ENCODE data around the gene RELN. TPM values are rescaled to one million over a fixed set of nuclear protein-coding genes. Genes with fewer than 3 reads are reported as not detected.

The RELN gene
- total RNA-seq, 1 experiment from 2014 or later, result 0.02 TPM

DNA sequence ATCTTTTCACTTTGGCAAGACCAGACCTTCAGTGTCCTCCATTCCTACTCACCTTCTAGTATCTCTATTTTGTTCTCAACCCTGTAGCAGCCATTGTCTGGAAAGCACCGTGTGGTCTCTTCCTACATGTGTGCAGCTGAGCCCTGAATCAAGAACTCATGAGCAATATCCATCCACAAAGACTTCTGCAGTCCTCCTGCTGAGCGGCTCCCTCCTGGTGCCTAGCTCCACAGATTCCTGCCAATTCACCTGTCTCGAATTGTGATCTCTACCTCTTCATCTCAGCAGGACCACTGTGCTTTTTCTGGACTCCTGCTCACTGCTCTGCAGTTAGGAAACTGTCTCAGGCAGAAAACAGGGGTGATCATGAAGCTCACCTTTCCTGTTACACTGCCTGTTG, 118.8 kb downstream of the RELN start:
- H4K91ac ChIP-seq (ENCODE audit: insufficient read length, low read depth, low read length), result no peak overlapping the region
- H3K27ac Mint-ChIP-seq, result no peak overlapping the region

More for the DNA sequence above, 118.8 kb downstream of the RELN start:
- H3K23me2 ChIP-seq (ENCODE audit: insufficient read length, low read depth, low read length, poor library complexity, severe bottlenecking), result no peaks in the 10 kb centered on the region
- WGBS (ENCODE audit: extremely low coverage, insufficient read length, low lambda C conversion rate), result no CpG with 5 or more reads among the region's 3 CpGs
- Mint-ChIP-seq H3K4me3 (no peak overlapping the region), H3K36me3 (ENCODE audit: insufficient read depth in 1 of 3, low read depth in 3 of 3) (no peaks in the 10 kb centered on the region), H3K4me1 (no peaks in the 10 kb centered on the region), H3K9me3 (no peaks in the 10 kb centered on the region), H3K27me3 (ENCODE audit: low read depth) (no peaks in the 10 kb centered on the region; the same call in 1 of the 2 replicates)
- no peak overlapping the region for H3K27ac ChIP-seq (ENCODE audit: insufficient read length, low read depth, low read length)
- H3K4me2 ChIP-seq (ENCODE audit: insufficient read depth, insufficient read length, low read length), result no peak overlapping the region
- H2BK5ac ChIP-seq (ENCODE audit: insufficient read length, low read length), result no peak overlapping the region
- H2AK5ac ChIP-seq (ENCODE audit: insufficient read length, low read length), result no peak overlapping the region
- no peaks in the 10 kb centered on the region for H3K4me1 ChIP-seq (ENCODE audit: insufficient read depth, low read length)
- H3K9ac ChIP-seq (ENCODE audit: extremely low read depth, insufficient read length, low read length), result no peak overlapping the region
- no peaks in the 10 kb centered on the region for H3K79me2 ChIP-seq (ENCODE audit: insufficient read depth, low read length)
- no peak overlapping the region for H2BK12ac ChIP-seq (ENCODE audit: insufficient read length, low read depth, low read length)
- H4K5ac ChIP-seq (ENCODE audit: insufficient read length, low read depth, low read length), result no peak overlapping the region
- H2AFZ ChIP-seq (ENCODE audit: low read length), result no peak overlapping the region
- H3T11ph ChIP-seq (ENCODE audit: low read length), result no peak overlapping the region
- H3K4ac ChIP-seq (ENCODE audit: low read depth, low read length), result no peak overlapping the region
- H3K79me1 ChIP-seq (ENCODE audit: insufficient read depth, low read depth, low read length, poor library complexity, severe bottlenecking), result no peaks in the 10 kb centered on the region
- H4K20me1 ChIP-seq (ENCODE audit: control insufficient read depth, insufficient read depth, insufficient read length), result no peaks in the 10 kb centered on the region
- H3K14ac ChIP-seq (ENCODE audit: insufficient read depth, low read length), result no peak overlapping the region
- no peaks in the 10 kb centered on the region for H3K27me3 ChIP-seq (ENCODE audit: insufficient read depth, low read length)
- no peaks in the 10 kb centered on the region for H3K9me3 ChIP-seq (ENCODE audit: control insufficient read depth, low read depth, low read length)
- H4K8ac ChIP-seq (replicated peaks; ENCODE audit: insufficient read length, low read depth, low read length), result no peak overlapping the region
- no peak overlapping the region for H2BK120ac ChIP-seq (ENCODE audit: low read depth, low read length, poor library complexity, severe bottlenecking)
- no peak for DNase-seq
- no peak overlapping the region for H3K18ac ChIP-seq (ENCODE audit: insufficient read length, low read depth, low read length)
- TF ChIP-seq, protein P1, sequence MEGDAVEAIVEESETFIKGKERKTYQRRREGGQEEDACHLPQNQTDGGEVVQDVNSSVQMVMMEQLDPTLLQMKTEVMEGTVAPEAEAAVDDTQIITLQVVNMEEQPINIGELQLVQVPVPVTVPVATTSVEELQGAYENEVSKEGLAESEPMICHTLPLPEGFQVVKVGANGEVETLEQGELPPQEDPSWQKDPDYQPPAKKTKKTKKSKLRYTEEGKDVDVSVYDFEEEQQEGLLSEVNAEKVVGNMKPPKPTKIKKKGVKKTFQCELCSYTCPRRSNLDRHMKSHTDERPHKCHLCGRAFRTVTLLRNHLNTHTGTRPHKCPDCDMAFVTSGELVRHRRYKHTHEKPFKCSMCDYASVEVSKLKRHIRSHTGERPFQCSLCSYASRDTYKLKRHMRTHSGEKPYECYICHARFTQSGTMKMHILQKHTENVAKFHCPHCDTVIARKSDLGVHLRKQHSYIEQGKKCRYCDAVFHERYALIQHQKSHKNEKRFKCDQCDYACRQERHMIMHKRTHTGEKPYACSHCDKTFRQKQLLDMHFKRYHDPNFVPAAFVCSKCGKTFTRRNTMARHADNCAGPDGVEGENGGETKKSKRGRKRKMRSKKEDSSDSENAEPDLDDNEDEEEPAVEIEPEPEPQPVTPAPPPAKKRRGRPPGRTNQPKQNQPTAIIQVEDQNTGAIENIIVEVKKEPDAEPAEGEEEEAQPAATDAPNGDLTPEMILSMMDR (conservative IDR thresholded peaks at IDR 0.05), result no peak
- H3K56ac ChIP-seq (ENCODE audit: insufficient read length, low read depth, low read length), result no peak overlapping the region
- no peak overlapping the region for H3K23ac ChIP-seq (ENCODE audit: insufficient read length, low read depth, low read length)
- H2BK15ac ChIP-seq (ENCODE audit: low read depth, low read length), result no peak overlapping the region
- H2BK20ac ChIP-seq (ENCODE audit: low read depth, low read length, poor library complexity, severe bottlenecking), result no peak overlapping the region

Measured in H9 (cell line).